Liver (tissue), 2 donors: ENCODE measurements around the gene SPTSSA.

Source experiments
- CTCF ChIP-seq: fragments of 150-350 bp; IDR thresholded peaks from 2 replicates; pipeline ENCODE4 v1.5.1; 2017; ENCODE audit warnings: improper control_type of control experiment, low read depth, low read length; ENCODE audit not compliant: missing input control
- ZBTB33 ChIP-seq: IDR thresholded peaks from 2 replicates; pipeline ENCODE4 v1.6.1; 2016; ENCODE audit warnings: antibody characterized with exemption
- donor health status: healthy.

- TF ChIP-seq CTCF (no peak), ZBTB33 (no peak)
Observed at GRCh38 chr14:34489324-34489723, 27.3 kb upstream of the SPTSSA start.
